CD4-positive, alpha-beta memory T cell (primary cell): ENCODE data around the gene CTBS. TPM values are rescaled to one million over a fixed set of nuclear protein-coding genes. Genes with fewer than 3 reads are reported as not detected.

ENCODE experiments used
- CTCF ChIA-PET: fragments of 350-600 bp; sonication (Branson Sonifier 250); formaldehyde crosslinking; loops from one replicate; lab custom pipeline; 2021; ENCODE audit warnings: inconsistent platforms; ENCODE audit not compliant: partially characterized antibody; lab: Charles Lee
- POLR2A ChIA-PET: fragments of 350-600 bp; sonication (Branson Sonifier 250); formaldehyde crosslinking; loops from one replicate; lab custom pipeline; 2021; ENCODE audit not compliant: partially characterized antibody; lab: Charles Lee
- DNase-seq, 5 donors: peaks; one replicate each; pipeline versions ENCODE4 v3.0.0 to v3.0.0-alpha.2; 2020 to 2022; ENCODE audit warnings: mixed read lengths in 1 of 5
- H3K27ac ChIP-seq: one replicate; pipeline ENCODE4 v1.7.0; 2013; ENCODE audit warnings: low read depth, low read length
- H3K27me3 ChIP-seq: 2 replicates; pipeline ENCODE4 v1.7.0; 2013; ENCODE audit warnings: mild to moderate bottlenecking, low read length, moderate library complexity; ENCODE audit not compliant: insufficient read depth
- H3K36me3 ChIP-seq: 2 replicates; pipeline ENCODE4 v1.7.0; 2013; ENCODE audit warnings: mild to moderate bottlenecking, low read length, moderate library complexity; ENCODE audit not compliant: insufficient read depth
- H3K4me1 ChIP-seq: 2 replicates; pipeline ENCODE4 v1.7.0; 2013; ENCODE audit warnings: mild to moderate bottlenecking, low read length, moderate library complexity; ENCODE audit not compliant: insufficient read depth
- H3K4me3 ChIP-seq, 2 donors: one replicate each; pipeline ENCODE4 v1.7.0; 2013; ENCODE audit warnings: low read length in 2 of 2, mild to moderate bottlenecking in 1 of 2
- H3K9me3 ChIP-seq, 2 donors: one replicate each; pipeline ENCODE4 v1.7.0; 2013; ENCODE audit warnings: low read length in 2 of 2, control low read depth in 1 of 2; ENCODE audit not compliant: control insufficient read depth in 1 of 2
- H3K27ac Mint-ChIP-seq, 7 donors: one replicate each; pipeline ENCODE4 v1.8.0; 2020 to 2021; ENCODE audit warnings: mixed read lengths in 7 of 7, mild to moderate bottlenecking in 6 of 7, inconsistent platforms in 3 of 7, moderate library complexity in 3 of 7
- H3K27me3 Mint-ChIP-seq, 2 donors: one replicate each; pipeline ENCODE4 v1.8.0; 2020 to 2021; ENCODE audit warnings: mixed read lengths in 2 of 2
- H3K36me3 Mint-ChIP-seq, 2 donors: one replicate each; pipeline ENCODE4 v1.8.0; 2020 to 2021; ENCODE audit warnings: mixed read lengths in 2 of 2, inconsistent platforms in 1 of 2, mild to moderate bottlenecking in 1 of 2
- H3K4me1 Mint-ChIP-seq, 4 donors: one replicate each; pipeline ENCODE4 v1.8.0; 2020 to 2021; ENCODE audit warnings: mixed read lengths in 4 of 4, mild to moderate bottlenecking in 1 of 4
- H3K4me3 Mint-ChIP-seq, 8 donors: one replicate each; pipeline ENCODE4 v1.8.0; 2020 to 2021; ENCODE audit warnings: mixed read lengths in 8 of 8, mild to moderate bottlenecking in 7 of 8, moderate library complexity in 6 of 8, inconsistent platforms in 3 of 8
- H3K9me3 Mint-ChIP-seq, 8 donors: one replicate each; pipeline ENCODE4 v1.8.0; 2020 to 2021; ENCODE audit warnings: mixed read lengths in 8 of 8, mild to moderate bottlenecking in 5 of 8, inconsistent platforms in 3 of 8, moderate library complexity in 1 of 8
- intact Hi-C: fragments of 100-400 bp; cut with micrococcal nuclease; formaldehyde crosslinking; loops from one replicate; pipeline ENCODE4 v1.15.1; 2023
- polyA plus RNA-seq, 2 donors: library from polyadenylated mRNA; unstranded; fragments of 300-500 nt; fragmentation: Illumina TruSeq; gene quantifications; one replicate each; pipeline ENCODE4 v1.2.3, GENCODE V29; 2021
- total RNA-seq, 2 experiments: library from RNA; stranded (reverse); gene quantifications; one replicate each; pipeline ENCODE4 v1.2.3, GENCODE V29; 2021

CTBS gene
- total and polyA plus RNA-seq, 4 experiments from 2014 or later, result 17.4 to 25.4 (median 19.9) TPM

GRCh38 chr1:84615790-84616189, 41.5 kb upstream of the CTBS start:
- Histone ChIP-seq H3K36me3 (no peaks in the 10 kb centered on the region), H3K27me3 (no peaks in the 10 kb centered on the region), H3K9me3 (no peaks in the 10 kb centered on the region), H3K4me1 (peaks cover 5% of the 10 kb centered on the region), H3K4me3 (no peak overlapping the region), H3K27ac (no peak overlapping the region)
- no peak overlapping the region for H3K27ac Mint-ChIP-seq
- H3K4me3 Mint-ChIP-seq, result no peak overlapping the region
- no peak for DNase-seq
- H3K36me3 Mint-ChIP-seq, result peaks cover 0 to under 1% of the 10 kb centered on the region in 2 donors
- H3K9me3 Mint-ChIP-seq, result peaks cover 0 to 9% (median 5%) of the 10 kb centered on the region in 8 donors
- CTCF ChIA-PET, result interaction anchor here (1.6 kb wide), 1 partner anchor 174 kb away, joined by 7 read pairs; no protein-coding TSS in a partner anchor
- intact Hi-C loops, result no loop called here
- H3K4me1 Mint-ChIP-seq, result peaks cover 2 to 11% (median 8%) of the 10 kb centered on the region in 4 donors
- peaks cover 0 to 3% of the 10 kb centered on the region in 2 donors for H3K27me3 Mint-ChIP-seq
- POLR2A ChIA-PET, result no interaction called here

- no peaks in the 10 kb centered on the region for H3K4me1 ChIP-seq
- intact Hi-C loops, result no loop called here
- no peaks in the 10 kb centered on the region for H3K27me3 Mint-ChIP-seq
- H3K27me3 ChIP-seq, result no peaks in the 10 kb centered on the region
- CTCF ChIA-PET, result interaction anchor here (0.7 to 1.3 kb wide), 3 partner anchors 35 to 140 kb away, joined by 3 read pairs; no protein-coding TSS in a partner anchor
- H3K27ac ChIP-seq, result no peak overlapping the region
- POLR2A ChIA-PET, result no interaction called here
- H3K4me3 ChIP-seq, result no peak overlapping the region
- DNase-seq, result no peak
- H3K4me1 Mint-ChIP-seq, result peaks cover 0 to 4% (median 1%) of the 10 kb centered on the region in 4 donors
- no peaks in the 10 kb centered on the region for H3K36me3 ChIP-seq
- H3K4me3 Mint-ChIP-seq, result no peak overlapping the region
- H3K9me3 Mint-ChIP-seq, result peaks cover 0 to 9% (median 5%) of the 10 kb centered on the region in 8 donors
- H3K36me3 Mint-ChIP-seq, result no peaks in the 10 kb centered on the region
- H3K9me3 ChIP-seq, result no peaks in the 10 kb centered on the region
- H3K27ac Mint-ChIP-seq, result no peak overlapping the region
These were observed 39.6 kb upstream of the CTBS start for GRCh38 chr1:84613887-84614286.

- H3K36me3 ChIP-seq, result no peaks in the 10 kb centered on the region
These were observed 38.8 kb upstream of the CTBS start for GRCh38 chr1:84613026-84613425.

GRCh38 chr1:84611796-84612195, 37.6 kb upstream of the CTBS start:
- peak overlapping the region in 3 of 8 donors; percentile 27 to 46 (median 28) for H3K4me3 Mint-ChIP-seq
- Histone ChIP-seq H3K9me3 (no peaks in the 10 kb centered on the region), H3K4me1 (no peaks in the 10 kb centered on the region), H3K36me3 (no peaks in the 10 kb centered on the region), H3K4me3 (no peak overlapping the region), H3K27me3 (no peaks in the 10 kb centered on the region), H3K27ac (no peak overlapping the region)
- ChIA-PET POLR2A (no interaction called here), CTCF (interaction anchor here (1.3 kb wide), 1 partner anchor 9 kb away, joined by 5 read pairs; no protein-coding TSS in a partner anchor)
- peaks cover 0 to 12% (median 6%) of the 10 kb centered on the region in 8 donors for H3K9me3 Mint-ChIP-seq
- peaks cover 0 to 4% (median 1%) of the 10 kb centered on the region in 4 donors for H3K4me1 Mint-ChIP-seq
- intact Hi-C loops, result no loop called here
- no peaks in the 10 kb centered on the region for H3K36me3 Mint-ChIP-seq
- H3K27me3 Mint-ChIP-seq, result no peaks in the 10 kb centered on the region
- H3K27ac Mint-ChIP-seq, result peak overlapping the region in 2 of 7 donors; percentile 32 to 44
- DNase-seq, result no peak

More at GRCh38 chr1:84613026-84613425, 38.8 kb upstream of the CTBS start:
- Histone ChIP-seq H3K9me3 (no peaks in the 10 kb centered on the region), H3K4me1 (no peaks in the 10 kb centered on the region), H3K27me3 (no peaks in the 10 kb centered on the region), H3K4me3 (no peak overlapping the region), H3K27ac (no peak overlapping the region)
- no peaks in the 10 kb centered on the region for H3K27me3 Mint-ChIP-seq
- no peak overlapping the region for H3K27ac Mint-ChIP-seq
- ChIA-PET POLR2A (no interaction called here), CTCF (no interaction called here)
- intact Hi-C loops, result no loop called here
- no peak overlapping the region for H3K4me3 Mint-ChIP-seq
- H3K36me3 Mint-ChIP-seq, result no peaks in the 10 kb centered on the region
- H3K4me1 Mint-ChIP-seq, result peaks cover 0 to 4% (median 1%) of the 10 kb centered on the region in 4 donors
- no peak for DNase-seq
- H3K9me3 Mint-ChIP-seq, result peaks cover 0 to 9% (median 5%) of the 10 kb centered on the region in 8 donors

GRCh38 chr1:84611091-84611490, 36.9 kb upstream of the CTBS start:
- Mint-ChIP-seq H3K4me3 (no peak overlapping the region), H3K27ac (peak overlapping the region in 1 of 7 donors; percentile 10)
- no peaks in the 10 kb centered on the region for H3K27me3 ChIP-seq

GRCh38 chr1:84606977-84607376, 32.7 kb upstream of the CTBS start:
- peaks cover 13% of the 10 kb centered on the region in 2 donors for H3K36me3 Mint-ChIP-seq
- H3K27me3 ChIP-seq, result no peaks in the 10 kb centered on the region
- ChIA-PET POLR2A (no interaction called here), CTCF (interaction anchor here (3.3 kb wide), 1 partner anchor 14 kb away, joined by 13 read pairs; no protein-coding TSS in a partner anchor)
- intact Hi-C loops, result no loop called here
- H3K9me3 ChIP-seq, result peaks cover 3 to 7% of the 10 kb centered on the region in 2 donors
- H3K9me3 Mint-ChIP-seq, result peaks cover 8 to 38% (median 26%) of the 10 kb centered on the region in 8 donors
- H3K27ac Mint-ChIP-seq, result no peak overlapping the region
- no peak overlapping the region for H3K4me3 ChIP-seq
- no peaks in the 10 kb centered on the region for H3K4me1 ChIP-seq
- H3K27me3 Mint-ChIP-seq, result peaks cover 0 to 3% of the 10 kb centered on the region in 2 donors
- no peaks in the 10 kb centered on the region for H3K36me3 ChIP-seq
- peaks cover 0 to 4% (median 1%) of the 10 kb centered on the region in 4 donors for H3K4me1 Mint-ChIP-seq
- no peak for DNase-seq
- no peak overlapping the region for H3K27ac ChIP-seq
- no peak overlapping the region for H3K4me3 Mint-ChIP-seq

More at GRCh38 chr1:84611091-84611490, 36.9 kb upstream of the CTBS start:
- Histone ChIP-seq H3K27ac (no peak overlapping the region), H3K4me3 (no peak overlapping the region), H3K36me3 (no peaks in the 10 kb centered on the region), H3K9me3 (no peaks in the 10 kb centered on the region), H3K4me1 (no peaks in the 10 kb centered on the region)
- Mint-ChIP-seq H3K4me1 (peaks cover 0 to 4% (median 1%) of the 10 kb centered on the region in 4 donors), H3K9me3 (peaks cover 2 to 19% (median 12%) of the 10 kb centered on the region in 8 donors), H3K36me3 (peaks cover 3 to 5% of the 10 kb centered on the region in 2 donors), H3K27me3 (peaks cover 0 to 3% of the 10 kb centered on the region in 2 donors)
- CTCF ChIA-PET, result interaction anchor here (1.3 to 1.4 kb wide), 2 partner anchors 9 to 14 kb away, joined by 3 to 5 read pairs; no protein-coding TSS in a partner anchor
- intact Hi-C loops, result no loop called here
- no peak for DNase-seq
- POLR2A ChIA-PET, result no interaction called here

- Histone ChIP-seq H3K4me3 (no peak overlapping the region), H3K36me3 (no peaks in the 10 kb centered on the region), H3K4me1 (no peaks in the 10 kb centered on the region), H3K9me3 (peaks cover 3 to 7% of the 10 kb centered on the region in 2 donors), H3K27ac (no peak overlapping the region), H3K27me3 (no peaks in the 10 kb centered on the region)
- peaks cover 0 to 3% of the 10 kb centered on the region in 2 donors for H3K27me3 Mint-ChIP-seq
- no peaks in the 10 kb centered on the region for H3K4me1 Mint-ChIP-seq
- H3K4me3 Mint-ChIP-seq, result no peak overlapping the region
- intact Hi-C loops, result no loop called here
- ChIA-PET CTCF (interaction anchor here (1.6 kb wide), 1 partner anchor 15 kb away, joined by 4 read pairs; no protein-coding TSS in a partner anchor), POLR2A (no interaction called here)
- no peak overlapping the region for H3K27ac Mint-ChIP-seq
- H3K9me3 Mint-ChIP-seq, result peaks cover 8 to 38% (median 26%) of the 10 kb centered on the region in 8 donors
- peaks cover 13% of the 10 kb centered on the region in 2 donors for H3K36me3 Mint-ChIP-seq
- no peak for DNase-seq
These were observed 30.9 kb upstream of the CTBS start for GRCh38 chr1:84605157-84605556.
